Activated CD8-positive, alpha-beta T cell treated with anti-CD3 and anti-CD28 coated beads for 36 hours (primary cell): Measurements from ENCODE around the gene APCDD1. TPM values are rescaled to one million over a fixed set of nuclear protein-coding genes. Genes with fewer than 3 reads are reported as not detected.

Source experiments
- ATAC-seq: fragments of 200-7000 bp; cut with Tn5 transposase; one replicate; pipeline ENCODE4 v1.10.0; 2021; ENCODE audit warnings: mild to moderate bottlenecking, moderate library complexity
- CTCF ChIA-PET: fragments of 350-600 bp; sonication (Branson Sonifier 250); formaldehyde crosslinking; loops from one replicate; lab custom pipeline; 2021; ENCODE audit warnings: antibody characterized with exemption; lab: Charles Lee
- POLR2A ChIA-PET: fragments of 350-600 bp; sonication (Branson Sonifier 250); formaldehyde crosslinking; loops from one replicate; lab custom pipeline; 2021; ENCODE audit warnings: antibody characterized with exemption; lab: Charles Lee
- DNase-seq: peaks from one replicate; pipeline ENCODE4 v3.0.0-alpha.2; 2020
- H3K27ac Mint-ChIP-seq: one replicate; pipeline ENCODE4 v1.8.0; 2021; ENCODE audit warnings: mild to moderate bottlenecking, mixed read lengths
- H3K27me3 Mint-ChIP-seq: one replicate; pipeline ENCODE4 v1.8.0; 2021; ENCODE audit warnings: mixed read lengths
- H3K36me3 Mint-ChIP-seq: one replicate; pipeline ENCODE4 v1.8.0; 2021; ENCODE audit warnings: low read depth, mixed read lengths
- H3K4me1 Mint-ChIP-seq: one replicate; pipeline ENCODE4 v1.8.0; 2021; ENCODE audit warnings: low read depth, mixed read lengths
- H3K4me3 Mint-ChIP-seq: one replicate; pipeline ENCODE4 v1.8.0; 2021; ENCODE audit warnings: mild to moderate bottlenecking, moderate library complexity, mixed read lengths
- H3K9me3 Mint-ChIP-seq: one replicate; pipeline ENCODE4 v1.8.0; 2021; ENCODE audit warnings: mixed read lengths
- intact Hi-C: fragments of 100-400 bp; cut with micrococcal nuclease; formaldehyde crosslinking; loops from one replicate; pipeline ENCODE4 v1.10.0; 2022
- total RNA-seq, 2 experiments: library from RNA; stranded (reverse); gene quantifications; one replicate each; pipeline ENCODE4 v1.2.3, GENCODE V29; 2021
- TF ChIP-seq, protein P1 (sequence below): fragments of 200-600 bp; IDR thresholded peaks from one replicate; pipeline ENCODE4 v1.8.0; 2022; ENCODE audit warnings: antibody characterized with exemption, mild to moderate bottlenecking

The APCDD1 gene
- total RNA-seq, 2 experiments from 2014 or later: not detected

DNA sequence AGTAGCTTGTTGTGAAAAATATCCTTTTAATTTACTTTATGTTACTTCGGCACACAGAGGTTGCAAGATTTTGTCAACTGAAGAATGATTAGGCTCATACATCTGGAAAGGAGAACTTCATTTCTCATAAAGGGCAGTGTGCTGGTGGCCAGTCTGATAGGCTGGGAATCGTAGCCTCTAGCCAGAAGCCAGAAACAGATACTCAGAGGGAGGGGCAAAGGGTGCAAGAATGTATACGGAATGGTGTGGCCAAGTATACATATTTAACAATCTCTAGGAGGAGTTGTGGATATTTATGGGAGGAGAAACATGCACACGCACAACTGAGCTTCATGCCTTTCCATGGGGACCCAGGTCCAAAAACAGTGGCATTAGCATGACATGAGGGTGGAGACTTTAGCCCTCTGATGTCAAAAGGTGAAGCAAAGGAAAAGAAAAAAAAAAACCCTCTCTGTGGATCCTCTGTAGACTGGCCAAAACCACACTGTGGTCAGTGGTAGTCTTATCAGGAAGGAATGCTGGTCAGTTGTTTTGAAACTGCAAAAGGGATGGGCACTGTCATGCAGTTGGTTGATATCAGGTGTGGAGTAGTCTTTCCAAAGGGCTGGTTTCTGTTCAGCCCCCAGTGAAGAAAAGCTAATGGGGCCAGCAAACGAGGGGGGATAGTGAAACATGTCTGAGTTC, 34.9 kb upstream of the APCDD1 start:
- Mint-ChIP-seq H3K9me3 (no peaks in the 10 kb centered on the region), H3K27ac (no peak overlapping the region), H3K36me3 (no peaks in the 10 kb centered on the region), H3K27me3 (peaks cover 7% of the 10 kb centered on the region), H3K4me3 (no peak overlapping the region), H3K4me1 (no peaks in the 10 kb centered on the region)
- TF ChIP-seq, protein P1, sequence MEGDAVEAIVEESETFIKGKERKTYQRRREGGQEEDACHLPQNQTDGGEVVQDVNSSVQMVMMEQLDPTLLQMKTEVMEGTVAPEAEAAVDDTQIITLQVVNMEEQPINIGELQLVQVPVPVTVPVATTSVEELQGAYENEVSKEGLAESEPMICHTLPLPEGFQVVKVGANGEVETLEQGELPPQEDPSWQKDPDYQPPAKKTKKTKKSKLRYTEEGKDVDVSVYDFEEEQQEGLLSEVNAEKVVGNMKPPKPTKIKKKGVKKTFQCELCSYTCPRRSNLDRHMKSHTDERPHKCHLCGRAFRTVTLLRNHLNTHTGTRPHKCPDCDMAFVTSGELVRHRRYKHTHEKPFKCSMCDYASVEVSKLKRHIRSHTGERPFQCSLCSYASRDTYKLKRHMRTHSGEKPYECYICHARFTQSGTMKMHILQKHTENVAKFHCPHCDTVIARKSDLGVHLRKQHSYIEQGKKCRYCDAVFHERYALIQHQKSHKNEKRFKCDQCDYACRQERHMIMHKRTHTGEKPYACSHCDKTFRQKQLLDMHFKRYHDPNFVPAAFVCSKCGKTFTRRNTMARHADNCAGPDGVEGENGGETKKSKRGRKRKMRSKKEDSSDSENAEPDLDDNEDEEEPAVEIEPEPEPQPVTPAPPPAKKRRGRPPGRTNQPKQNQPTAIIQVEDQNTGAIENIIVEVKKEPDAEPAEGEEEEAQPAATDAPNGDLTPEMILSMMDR: no peak
- ChIA-PET CTCF (no interaction called here), POLR2A (no interaction called here)
- no peak for ATAC-seq
- no peak for DNase-seq
- intact Hi-C loops: no loop called here

DNA sequence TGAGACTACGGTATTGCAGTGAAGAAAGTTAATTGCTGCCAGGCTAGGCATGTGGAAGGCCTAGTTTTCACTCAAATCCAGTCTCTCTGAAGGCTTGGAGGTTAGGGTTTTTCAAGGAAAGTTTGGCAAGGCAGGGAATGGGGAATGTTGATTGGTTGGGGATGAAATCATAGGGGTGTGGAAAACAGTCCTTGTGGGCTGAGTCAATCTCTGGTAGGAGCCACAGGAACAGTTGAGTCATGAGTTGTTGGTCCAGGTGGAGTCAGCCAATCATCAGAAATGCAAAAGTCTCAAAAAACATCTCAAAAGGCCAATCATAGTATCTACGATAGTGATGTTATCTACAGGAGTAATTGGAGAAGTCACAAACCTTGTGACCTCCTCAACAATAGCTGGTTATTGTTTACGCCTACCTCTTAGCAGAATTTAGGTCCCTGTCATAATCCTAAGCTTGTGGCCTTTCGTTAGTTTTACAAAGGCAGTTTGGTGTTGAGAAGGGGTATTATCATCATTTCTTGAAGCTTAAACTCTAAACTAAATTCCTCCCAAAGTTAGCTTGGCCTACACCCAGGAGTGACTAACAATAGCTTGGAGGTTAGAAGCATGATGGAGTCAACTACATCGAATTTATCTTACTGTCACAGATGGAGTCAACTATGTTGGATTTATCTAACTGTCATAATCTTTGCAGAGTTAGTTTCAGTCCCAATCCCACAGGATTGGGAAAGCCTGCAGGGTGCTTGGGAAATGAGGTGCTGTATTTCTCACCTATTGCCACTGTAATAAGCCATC, 33.7 kb upstream of the APCDD1 start:
- no peaks in the 10 kb centered on the region for H3K9me3 Mint-ChIP-seq
- intact Hi-C loops: no loop called here
- CTCF ChIA-PET: no interaction called here
- DNase-seq (no peak), ATAC-seq (no peak)
- H3K27me3 Mint-ChIP-seq: peaks cover 7% of the 10 kb centered on the region
- TF ChIP-seq, protein P1: no peak
- H3K4me3 Mint-ChIP-seq: no peak overlapping the region
- no peak overlapping the region for H3K27ac Mint-ChIP-seq
- H3K36me3 Mint-ChIP-seq: no peaks in the 10 kb centered on the region
- POLR2A ChIA-PET: no interaction called here
- H3K4me1 Mint-ChIP-seq: no peaks in the 10 kb centered on the region

DNA sequence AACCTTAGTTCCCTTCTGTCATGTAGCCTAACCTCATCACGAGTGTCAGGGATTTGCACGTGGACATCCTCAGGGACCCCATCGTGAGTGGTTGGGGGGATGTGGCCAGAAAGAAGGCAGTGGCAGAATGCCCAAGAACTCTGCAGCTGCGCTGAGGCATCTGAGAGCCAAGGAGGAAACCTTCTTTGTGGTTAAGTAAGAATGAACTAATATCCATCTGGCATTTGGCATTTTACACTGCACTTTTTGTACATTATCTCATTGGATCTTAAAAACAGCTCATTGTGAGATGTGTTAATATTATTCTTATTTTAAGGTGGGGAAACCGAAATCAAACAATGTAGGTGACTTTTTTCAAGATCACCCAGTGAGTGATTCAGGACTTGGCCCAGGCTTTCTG, 32.6 kb upstream of the APCDD1 start:
- no peak for ATAC-seq
- ChIA-PET CTCF (no interaction called here), POLR2A (no interaction called here)
- H3K27ac Mint-ChIP-seq: no peak overlapping the region
- H3K27me3 Mint-ChIP-seq: peaks cover 10% of the 10 kb centered on the region
- intact Hi-C loops: no loop called here
- no peaks in the 10 kb centered on the region for H3K9me3 Mint-ChIP-seq
- H3K4me3 Mint-ChIP-seq: no peak overlapping the region
- H3K36me3 Mint-ChIP-seq: no peaks in the 10 kb centered on the region
- TF ChIP-seq, protein P1: no peak
- H3K4me1 Mint-ChIP-seq: no peaks in the 10 kb centered on the region
- no peak for DNase-seq

DNA sequence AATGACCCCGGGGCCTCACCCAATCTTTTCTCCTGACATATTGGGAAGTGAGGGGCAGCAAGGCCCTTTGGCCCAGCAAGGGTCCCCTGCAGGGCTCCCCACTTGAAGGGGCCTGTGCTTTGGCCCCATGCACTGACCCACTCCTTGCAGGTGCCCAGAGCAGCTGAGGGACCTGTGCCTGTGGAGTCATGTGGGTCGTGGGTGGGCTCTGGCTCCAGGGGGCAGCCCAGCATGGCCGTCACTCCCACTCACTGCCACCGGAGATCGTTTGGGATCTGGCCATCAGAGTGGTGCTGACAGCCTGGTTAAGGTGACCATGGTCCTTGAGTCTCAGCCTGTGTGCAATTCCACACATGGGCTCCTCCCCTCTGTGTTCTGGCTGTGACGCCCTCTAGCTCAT, 31.7 kb upstream of the APCDD1 start:
- Mint-ChIP-seq H3K4me1 (no peaks in the 10 kb centered on the region), H3K27ac (no peak overlapping the region), H3K9me3 (no peaks in the 10 kb centered on the region), H3K36me3 (no peaks in the 10 kb centered on the region), H3K4me3 (no peak overlapping the region), H3K27me3 (peaks cover 10% of the 10 kb centered on the region)
- ChIA-PET CTCF (no interaction called here), POLR2A (no interaction called here)
- DNase-seq: no peak
- ATAC-seq: no peak
- intact Hi-C loops: no loop called here
- TF ChIP-seq, protein P1: no peak

DNA sequence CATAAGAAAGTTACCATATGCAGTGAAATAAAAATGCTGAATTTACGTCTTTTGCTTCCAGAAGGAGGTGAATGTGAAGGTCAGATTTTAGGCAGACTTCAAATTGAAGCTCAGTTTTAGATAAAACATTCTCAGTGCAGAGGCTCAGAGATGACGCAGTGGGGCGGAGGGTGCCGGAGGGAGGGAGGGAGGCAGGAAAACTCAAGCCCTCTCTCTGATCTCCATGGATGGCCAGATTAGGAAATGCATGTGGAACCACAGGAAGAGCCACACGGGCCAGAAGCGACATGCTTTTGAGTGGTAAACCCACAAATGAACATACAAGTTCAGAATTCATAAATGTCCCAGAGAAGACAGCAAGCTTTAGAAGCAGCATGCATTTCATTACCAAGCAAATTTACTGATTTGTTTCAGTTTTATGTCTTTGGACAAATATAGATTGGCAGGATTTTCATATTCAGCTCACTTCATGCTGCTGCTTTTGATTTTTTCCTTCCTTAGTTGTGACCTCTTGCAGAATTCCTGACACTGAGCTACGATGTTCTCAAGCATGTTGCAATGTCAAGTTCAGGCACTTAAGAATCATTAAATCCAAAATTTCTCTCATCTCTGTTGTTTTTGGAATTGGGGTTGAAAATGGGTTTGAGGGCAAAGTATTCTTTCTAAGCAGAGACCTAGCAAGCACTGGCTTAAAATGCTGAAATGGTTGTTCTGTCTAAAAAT, 29.7 kb upstream of the APCDD1 start:
- no peaks in the 10 kb centered on the region for H3K4me1 Mint-ChIP-seq
- ATAC-seq (no peak), DNase-seq (no peak)
- CTCF ChIA-PET: interaction anchor here (0.6 kb wide), 1 partner anchor 395 kb away, joined by 3 read pairs; no protein-coding TSS in a partner anchor
- no peaks in the 10 kb centered on the region for H3K36me3 Mint-ChIP-seq
- no peak overlapping the region for H3K27ac Mint-ChIP-seq
- TF ChIP-seq, protein P1: no peak
- POLR2A ChIA-PET: no interaction called here
- H3K27me3 Mint-ChIP-seq: peaks cover 10% of the 10 kb centered on the region
- no peak overlapping the region for H3K4me3 Mint-ChIP-seq
- H3K9me3 Mint-ChIP-seq: no peaks in the 10 kb centered on the region
- intact Hi-C loops: no loop called here
